Prostate gland (tissue), 2 donors: Measurements from ENCODE around the gene ZNF70. TPM values are rescaled to one million over a fixed set of nuclear protein-coding genes. Genes with fewer than 3 reads are reported as not detected.

Experiments used
- DNase-seq: peaks from one replicate; pipeline ENCODE4 v3.0.0-alpha.2; 2019; ENCODE audit warnings: low spot score
- H3K27ac ChIP-seq, 2 donors: fragments of 200-600 bp; sonication (generic); 2 replicates each; pipeline ENCODE4 v1.5.1; 2017 to 2019
- H3K27me3 ChIP-seq: fragments of 200-600 bp; sonication (generic); replicated peaks from 2 replicates; pipeline ENCODE4 v1.5.1; 2019; ENCODE audit not compliant: insufficient read depth
- H3K36me3 ChIP-seq, 2 donors: fragments of 200-600 bp; sonication (generic); 1 replicate in 1 of 2; 2 replicates in 1 of 2; pipeline versions ENCODE4 v1.5.1 to v1.8.1; 2017 to 2019
- H3K4me1 ChIP-seq: fragments of 200-600 bp; sonication (generic); replicated peaks from 2 replicates; pipeline ENCODE4 v1.5.1; 2019
- H3K4me3 ChIP-seq, 2 donors: fragments of 200-600 bp; sonication (generic); 2 replicates each; pipeline ENCODE4 v1.5.1; 2017 to 2019
- H3K9me3 ChIP-seq: fragments of 200-600 bp; sonication (generic); 2 replicates; pipeline ENCODE4 v1.5.1; 2017
- CTCF ChIP-seq, 4 experiments: fragments of 200-600 bp in 2 of 4; fragments of 450-650 bp in 2 of 4; sonication (generic) in 2 of 4; IDR thresholded peaks; 1 replicate in 3 of 4; 2 replicates in 1 of 4; pipeline ENCODE4 v1.5.1; 2016 to 2019; ENCODE audit warnings: antibody characterized with exemption in 4 of 4, mild to moderate bottlenecking in 2 of 4, moderate library complexity in 2 of 4
- POLR2A ChIP-seq: fragments of 450-650 bp; IDR thresholded peaks from one replicate; pipeline ENCODE4 v1.6.1; 2016; ENCODE audit warnings: antibody characterized with exemption, mild to moderate bottlenecking
- POLR2AphosphoS5 ChIP-seq: sonication (generic); formaldehyde crosslinking; IDR thresholded peaks from one replicate; pipeline ENCODE4 v1.6.1; 2017; ENCODE audit warnings: antibody characterized with exemption
- WGBS: methylation state at CpG from one replicate; pipeline ENCODE4 v1.1.5; 2018; 5-methylcytosine and 5-hydroxymethylcytosine counted together
- intact Hi-C: fragments of 100-400 bp; cut with DNase I; formaldehyde crosslinking; loops from one replicate; pipeline ENCODE4 v1.14.2; 2022
- total RNA-seq, 2 donors: library from RNA; depleted of rRNA; stranded (reverse); fragments of >200 nt; gene quantifications; one replicate each; pipeline ENCODE4 v1.1.0, GENCODE V29; 2016

Gene ZNF70
- total RNA-seq, 2 donors from 2014 or later = 5.2 to 8.1 TPM

- Histone ChIP-seq H3K4me1 (peaks cover 6% of the 10 kb centered on the region), H3K27ac (peak overlapping the region in 1 of 2 donors; percentile 38), H3K9me3 (no peaks in the 10 kb centered on the region), H3K36me3 (no peaks in the 10 kb centered on the region), H3K4me3 (no peak overlapping the region), H3K27me3 (no peaks in the 10 kb centered on the region)
- intact Hi-C loops = no loop called here
- no peak for TF ChIP-seq POLR2A
- no peak for TF ChIP-seq CTCF (IDR thresholded peaks at IDR 0.05)
- peak; percentile 49 for TF ChIP-seq POLR2AphosphoS5
- 24% methylated on average over 11 of the region's 11 CpGs for WGBS
- DNase-seq = no peak
Observed at GRCh38 chr22:23790819-23791737, 40.2 kb upstream of the ZNF70 start.

- Histone ChIP-seq H3K36me3 (no peaks in the 10 kb centered on the region), H3K9me3 (no peaks in the 10 kb centered on the region), H3K27ac (no peak overlapping the region), H3K4me3 (no peak overlapping the region), H3K27me3 (no peaks in the 10 kb centered on the region), H3K4me1 (peaks cover 6% of the 10 kb centered on the region)
- 90% methylated on average over 4 of the region's 4 CpGs for WGBS
- DNase-seq = no peak
- intact Hi-C loops = loop anchor here (5.0 kb wide), 1 partner anchor 58 kb away; no protein-coding TSS in a partner anchor
- TF ChIP-seq POLR2AphosphoS5 (no peak), POLR2A (no peak), CTCF (IDR thresholded peaks at IDR 0.05) (no peak)
Observed at GRCh38 chr22:23789638-23790037, 38.7 kb upstream of the ZNF70 start.

- no peaks in the 10 kb centered on the region for H3K9me3 ChIP-seq
- H3K4me1 ChIP-seq = peaks cover 6% of the 10 kb centered on the region
- no peak overlapping the region for H3K27ac ChIP-seq
- TF ChIP-seq POLR2A (no peak), CTCF (IDR thresholded peaks at IDR 0.05) (no peak), POLR2AphosphoS5 (no peak)
- DNase-seq = no peak
- 47% methylated on average over 4 of the region's 4 CpGs for WGBS
- intact Hi-C loops = loop anchor here (5.0 kb wide), 1 partner anchor 58 kb away; no protein-coding TSS in a partner anchor
- no peak overlapping the region for H3K4me3 ChIP-seq
- H3K36me3 ChIP-seq = no peaks in the 10 kb centered on the region
- H3K27me3 ChIP-seq = no peaks in the 10 kb centered on the region
Observed at GRCh38 chr22:23789121-23789520, 38.2 kb upstream of the ZNF70 start.

GRCh38 chr22:23787910-23788309, 37.0 kb upstream of the ZNF70 start:
- peak overlapping the region; percentile 100 for H3K27ac ChIP-seq
- DNase-seq = no peak
- H3K9me3 ChIP-seq = no peaks in the 10 kb centered on the region
- TF ChIP-seq POLR2A (no peak), CTCF (IDR thresholded peaks at IDR 0.05) (no peak), POLR2AphosphoS5 (no peak)
- H3K4me1 ChIP-seq = peaks cover 6% of the 10 kb centered on the region
- WGBS = 46% methylated on average over 3 of the region's 3 CpGs
- H3K27me3 ChIP-seq = no peaks in the 10 kb centered on the region
- H3K4me3 ChIP-seq = peak overlapping the region; percentile 95 to 97
- intact Hi-C loops = loop anchor here (5.0 kb wide), 1 partner anchor 59 kb away; no protein-coding TSS in a partner anchor
- H3K36me3 ChIP-seq = no peaks in the 10 kb centered on the region

- intact Hi-C loops = loop anchor here (5.0 kb wide), 1 partner anchor 60 kb away; no protein-coding TSS in a partner anchor
- Histone ChIP-seq H3K27ac (peak overlapping the region; percentile 100), H3K36me3 (no peaks in the 10 kb centered on the region), H3K4me3 (peak overlapping the region; percentile 95 to 97), H3K4me1 (peaks cover 6% of the 10 kb centered on the region), H3K27me3 (no peaks in the 10 kb centered on the region), H3K9me3 (no peaks in the 10 kb centered on the region)
- WGBS = 0% methylated on average over 5 of the region's 5 CpGs
- no peak for DNase-seq
- TF ChIP-seq POLR2AphosphoS5 (no peak), CTCF (IDR thresholded peaks at IDR 0.05) (no peak), POLR2A (no peak)
Observed at GRCh38 chr22:23787600-23787896, 36.6 kb upstream of the ZNF70 start.
